Subcutaneous abdominal adipose tissue (tissue), 5 donors: ENCODE data around the gene CC2D1A.
"Not testable (repeated sequence)": the region's sequence is repeated elsewhere in the genome, so short reads cannot be mapped to it uniquely, and the experiment has no call there.

ENCODE experiments used
- H3K27ac ChIP-seq: one replicate; pipeline ENCODE4 v1.7.0; 2013; ENCODE audit warnings: low read depth, mild to moderate bottlenecking, inconsistent platforms, low read length, moderate library complexity
- H3K27me3 ChIP-seq, 5 donors: one replicate each; pipeline ENCODE4 v1.7.0; 2013; ENCODE audit warnings: low read length in 5 of 5, inconsistent platforms in 1 of 5; ENCODE audit not compliant: control insufficient read depth in 5 of 5, insufficient read depth in 4 of 5
- H3K36me3 ChIP-seq, 5 donors: one replicate each; pipeline ENCODE4 v1.7.0; 2013; ENCODE audit warnings: low read length in 5 of 5; ENCODE audit not compliant: control insufficient read depth in 5 of 5, insufficient read depth in 5 of 5
- H3K4me1 ChIP-seq, 5 donors: one replicate each; pipeline ENCODE4 v1.7.0; 2013; ENCODE audit warnings: low read length in 5 of 5, mild to moderate bottlenecking in 3 of 5, moderate library complexity in 1 of 5; ENCODE audit not compliant: control insufficient read depth in 5 of 5, insufficient read depth in 5 of 5
- H3K4me3 ChIP-seq, 5 donors: one replicate each; pipeline ENCODE4 v1.7.0; 2013; ENCODE audit warnings: low read length in 5 of 5, low read depth in 1 of 5
- H3K9ac ChIP-seq, 5 donors: one replicate each; pipeline ENCODE4 v1.7.0; 2013; ENCODE audit warnings: low read length in 5 of 5, mild to moderate bottlenecking in 4 of 5, moderate library complexity in 3 of 5
- H3K9me3 ChIP-seq, 5 donors: one replicate each; pipeline ENCODE4 v1.7.0; 2013; ENCODE audit warnings: low read length in 5 of 5; ENCODE audit not compliant: control insufficient read depth in 5 of 5
- donor health status: healthy.
- donor health status: healthy.
- donor health status: healthy.
- donor health status: healthy.
- donor health status: healthy.

Gene CC2D1A

DNA sequence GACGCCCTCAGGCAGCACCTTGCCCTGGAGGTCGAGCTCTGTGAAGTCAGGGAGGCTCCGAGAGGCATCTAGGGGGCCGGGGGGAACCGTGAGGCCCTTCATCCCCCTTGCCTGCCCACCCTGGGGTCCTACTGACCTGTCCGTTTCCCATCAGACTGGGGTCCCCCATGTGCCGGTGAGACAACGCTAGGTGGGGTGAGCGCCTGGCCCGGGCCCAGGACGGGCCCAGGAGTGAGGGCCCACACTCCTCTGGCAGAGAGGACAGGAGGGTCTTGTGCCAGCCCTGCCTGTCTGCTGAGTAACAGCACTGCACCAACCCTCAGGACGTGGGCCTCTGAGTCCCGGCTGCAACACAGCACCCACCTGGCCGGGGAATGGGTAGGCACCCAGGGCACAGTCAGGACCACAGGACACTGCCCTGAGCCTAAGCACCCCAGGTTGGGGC, 60.7 kb downstream of the CC2D1A start:
- no peak overlapping the region for H3K4me3 ChIP-seq
- H3K9me3 ChIP-seq: no peaks in the 10 kb centered on the region
- H3K9ac ChIP-seq: no peak overlapping the region
- H3K27me3 ChIP-seq: no peaks in the 10 kb centered on the region
- H3K36me3 ChIP-seq: peaks cover 0 to 79% (median 57%) of the 10 kb centered on the region in 5 donors
- peaks cover 0 to 4% (median 0%) of the 10 kb centered on the region in 5 donors for H3K4me1 ChIP-seq
- no peak overlapping the region for H3K27ac ChIP-seq

DNA sequence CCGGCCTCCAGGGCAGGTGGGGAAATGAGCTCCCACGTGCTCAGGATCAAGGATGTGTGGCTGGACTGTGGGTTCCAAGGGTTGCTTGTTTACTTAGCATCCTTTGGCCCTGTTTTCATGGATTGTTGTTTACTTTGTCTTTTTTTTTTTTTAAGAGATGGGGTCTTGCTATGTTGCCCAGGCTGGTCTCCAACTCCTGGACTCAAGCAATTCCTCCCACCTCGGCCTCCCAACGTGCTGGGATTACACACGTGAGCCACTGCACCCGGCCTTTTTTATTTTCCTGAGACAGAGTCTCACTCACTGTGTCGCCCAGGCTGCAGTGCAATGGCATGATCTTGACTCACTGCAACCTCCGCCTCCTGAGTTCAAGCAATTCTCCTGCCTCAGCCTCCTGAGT, 61.2 kb downstream of the CC2D1A start:
- not testable (repeated sequence) for H3K4me1 ChIP-seq, H3K9me3 ChIP-seq, H3K27ac ChIP-seq, H3K9ac ChIP-seq, H3K4me3 ChIP-seq, H3K27me3 ChIP-seq
- H3K36me3 ChIP-seq: peaks cover 0 to 77% (median 57%) of the 10 kb centered on the region in 5 donors

DNA sequence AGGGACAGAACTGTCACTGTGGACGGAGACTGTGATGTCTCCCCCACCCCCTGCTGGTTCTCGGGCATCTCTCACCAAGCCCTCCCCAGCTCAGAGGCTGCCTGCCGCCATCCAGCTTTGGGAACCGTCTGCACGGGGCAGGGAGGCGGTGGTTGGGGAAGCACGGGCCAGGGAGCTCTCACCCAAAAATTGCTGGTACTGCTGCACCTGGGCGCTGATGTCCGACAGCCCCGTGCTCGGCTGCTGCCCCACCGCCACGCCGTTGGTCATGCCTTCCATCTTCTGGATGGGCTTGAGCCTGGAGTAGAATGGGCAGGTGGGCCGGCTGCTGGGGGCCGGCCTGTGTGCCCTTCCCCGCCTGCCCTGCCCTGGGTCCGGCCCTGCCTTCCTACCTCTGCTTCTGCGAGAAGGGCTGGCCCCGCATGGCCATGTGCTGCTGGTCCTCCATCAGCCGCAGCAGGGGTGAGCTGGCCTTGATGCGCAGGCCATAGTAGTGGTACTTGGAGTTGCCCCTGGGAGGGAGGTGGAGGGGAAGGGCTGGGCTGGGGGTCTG, 62.5 kb downstream of the CC2D1A start:
- H3K4me1 ChIP-seq: no peaks in the 10 kb centered on the region
- no peak overlapping the region for H3K9ac ChIP-seq
- no peak overlapping the region for H3K27ac ChIP-seq
- no peak overlapping the region for H3K4me3 ChIP-seq
- peaks cover 0 to 83% (median 68%) of the 10 kb centered on the region in 5 donors for H3K36me3 ChIP-seq
- no peaks in the 10 kb centered on the region for H3K27me3 ChIP-seq
- H3K9me3 ChIP-seq: no peaks in the 10 kb centered on the region

DNA sequence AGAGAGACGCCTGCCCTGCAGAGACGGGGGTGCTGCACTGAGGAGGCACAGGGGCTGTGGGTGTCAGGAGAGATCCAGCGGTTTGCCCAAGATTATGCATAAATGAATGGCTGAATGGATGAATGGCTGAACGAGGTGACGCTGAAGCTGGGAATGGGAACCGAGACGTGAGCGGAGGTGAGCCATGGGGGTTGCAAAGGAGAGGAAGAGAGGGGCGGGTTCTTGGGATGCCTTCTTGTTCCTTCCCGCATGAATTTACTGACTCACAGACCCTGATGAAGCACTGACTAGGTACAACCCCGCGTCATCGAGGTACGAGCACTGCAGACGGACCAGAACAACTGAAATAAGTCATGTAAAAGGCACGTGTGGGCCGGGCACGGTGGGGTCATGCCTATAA, 63.0 kb downstream of the CC2D1A start:
- Histone ChIP-seq H3K9ac (no peak overlapping the region), H3K4me3 (no peak overlapping the region), H3K27me3 (no peaks in the 10 kb centered on the region), H3K36me3 (peaks cover 0 to 88% (median 70%) of the 10 kb centered on the region in 5 donors), H3K27ac (no peak overlapping the region), H3K9me3 (no peaks in the 10 kb centered on the region), H3K4me1 (no peaks in the 10 kb centered on the region)

DNA sequence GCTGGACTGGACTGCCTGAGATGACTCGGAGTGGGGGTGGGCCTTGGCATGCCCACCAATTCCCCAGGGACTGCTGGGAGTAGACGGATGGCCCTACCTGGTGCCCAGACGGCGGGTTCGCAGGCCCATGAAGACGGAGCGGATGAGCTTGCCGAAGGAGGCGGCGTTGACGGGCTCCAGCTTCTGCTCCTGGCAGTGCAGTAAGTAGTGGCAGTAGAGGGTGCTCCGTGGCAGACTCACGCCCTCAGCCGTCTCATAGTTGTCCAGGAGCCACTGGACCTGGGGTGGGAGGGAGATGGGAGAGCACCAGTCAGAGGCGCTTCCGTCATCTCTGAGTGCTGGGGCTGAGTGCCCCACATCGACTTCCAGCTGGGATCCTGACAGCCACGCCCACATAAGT, 63.9 kb downstream of the CC2D1A start:
- H3K27ac ChIP-seq: no peak overlapping the region
- peaks cover 0 to 88% (median 71%) of the 10 kb centered on the region in 5 donors for H3K36me3 ChIP-seq

DNA sequence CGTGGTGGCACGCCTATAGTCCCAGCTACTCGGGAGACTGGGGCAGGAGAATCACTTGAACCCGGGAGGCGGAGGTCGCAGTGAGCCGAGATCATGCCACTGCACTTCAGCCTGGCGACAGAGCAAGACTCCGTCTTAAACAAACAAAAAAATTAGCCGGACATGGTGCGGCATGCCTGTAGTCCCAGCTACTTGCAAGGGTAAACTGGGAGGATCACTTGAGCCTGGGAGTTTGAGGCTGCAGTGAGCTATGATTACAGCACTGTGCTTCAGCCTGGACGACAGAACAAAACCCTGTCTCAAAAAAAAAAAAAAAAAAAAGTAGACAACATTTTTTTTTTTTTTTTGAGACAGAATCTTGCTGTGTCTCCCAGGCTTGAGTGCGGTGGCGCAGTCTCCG, 65.9 kb downstream of the CC2D1A start:
- H3K9ac ChIP-seq, H3K27ac ChIP-seq, H3K4me1 ChIP-seq, H3K9me3 ChIP-seq, H3K27me3 ChIP-seq, H3K4me3 ChIP-seq: not testable (repeated sequence)
- H3K36me3 ChIP-seq: peaks cover 0 to 84% (median 64%) of the 10 kb centered on the region in 5 donors

More for the DNA sequence above, 63.9 kb downstream of the CC2D1A start:
- no peaks in the 10 kb centered on the region for H3K27me3 ChIP-seq
- H3K9ac ChIP-seq: no peak overlapping the region
- no peaks in the 10 kb centered on the region for H3K9me3 ChIP-seq
- no peaks in the 10 kb centered on the region for H3K4me1 ChIP-seq
- no peak overlapping the region for H3K4me3 ChIP-seq

DNA sequence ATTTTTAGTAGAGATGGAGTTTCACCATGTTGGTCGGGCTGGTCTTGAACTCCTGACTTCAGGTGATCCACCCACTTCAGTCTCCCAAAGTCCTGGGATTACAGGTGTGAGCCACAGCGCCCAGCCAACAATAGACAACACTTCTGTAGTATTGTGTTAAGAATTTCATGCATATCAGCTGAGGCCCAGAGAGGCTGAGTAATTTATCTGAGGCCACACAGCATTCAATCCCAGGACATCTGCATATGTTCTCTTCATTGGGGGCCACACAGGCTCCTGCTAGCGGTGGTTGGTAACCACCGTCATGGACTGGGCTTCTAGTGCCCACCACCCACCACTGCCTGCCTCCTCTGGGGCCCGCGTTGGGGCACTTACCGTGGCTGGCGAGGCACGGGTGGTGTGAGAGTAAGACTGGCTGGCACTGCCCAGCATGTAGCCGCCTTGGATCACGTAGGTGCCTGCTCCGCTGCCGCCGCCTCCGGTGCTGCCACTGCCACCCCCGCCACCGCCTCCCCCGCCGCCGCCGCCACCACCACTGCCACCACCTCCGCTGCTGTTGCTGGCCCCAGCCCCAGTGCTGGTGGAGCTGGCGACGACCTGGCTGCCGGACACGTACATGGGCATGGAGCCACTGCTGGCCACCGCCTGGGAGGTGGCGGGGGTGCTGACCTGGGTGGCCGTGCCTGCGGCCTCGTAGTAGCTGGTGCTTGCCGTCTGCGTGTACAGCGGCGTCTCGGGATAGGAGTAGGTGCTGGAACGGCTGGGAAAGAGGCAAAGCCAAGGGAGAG, 66.6 kb downstream of the CC2D1A start:
- Histone ChIP-seq H3K9me3 (no peaks in the 10 kb centered on the region), H3K9ac (no peak overlapping the region), H3K27ac (no peak overlapping the region), H3K27me3 (no peaks in the 10 kb centered on the region), H3K36me3 (peaks cover 0 to 77% (median 58%) of the 10 kb centered on the region in 5 donors), H3K4me3 (no peak overlapping the region), H3K4me1 (no peaks in the 10 kb centered on the region)

DNA sequence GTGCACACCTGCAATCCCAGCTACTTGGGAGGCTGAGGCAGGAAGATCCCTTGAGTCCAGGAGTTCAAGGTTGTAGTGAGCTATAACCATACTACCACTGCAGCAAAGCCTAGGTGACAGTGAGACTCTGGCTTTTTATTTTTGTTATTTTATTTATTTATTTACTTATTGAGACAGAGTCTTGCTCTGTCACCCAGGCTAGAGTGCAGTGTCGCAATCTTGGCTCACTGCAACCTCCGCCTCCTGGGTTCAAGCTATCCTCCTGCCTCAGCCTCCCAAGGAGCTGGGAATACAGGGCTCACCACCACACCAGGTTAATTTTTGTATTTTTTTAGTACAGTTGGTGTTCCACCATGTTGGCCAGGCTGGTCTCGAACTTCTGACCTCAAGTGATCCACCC, 67.5 kb downstream of the CC2D1A start:
- H3K27me3 ChIP-seq, H3K4me1 ChIP-seq, H3K9me3 ChIP-seq, H3K27ac ChIP-seq, H3K4me3 ChIP-seq, H3K9ac ChIP-seq: not testable (repeated sequence)
- H3K36me3 ChIP-seq: peaks cover 0 to 68% (median 49%) of the 10 kb centered on the region in 5 donors

DNA sequence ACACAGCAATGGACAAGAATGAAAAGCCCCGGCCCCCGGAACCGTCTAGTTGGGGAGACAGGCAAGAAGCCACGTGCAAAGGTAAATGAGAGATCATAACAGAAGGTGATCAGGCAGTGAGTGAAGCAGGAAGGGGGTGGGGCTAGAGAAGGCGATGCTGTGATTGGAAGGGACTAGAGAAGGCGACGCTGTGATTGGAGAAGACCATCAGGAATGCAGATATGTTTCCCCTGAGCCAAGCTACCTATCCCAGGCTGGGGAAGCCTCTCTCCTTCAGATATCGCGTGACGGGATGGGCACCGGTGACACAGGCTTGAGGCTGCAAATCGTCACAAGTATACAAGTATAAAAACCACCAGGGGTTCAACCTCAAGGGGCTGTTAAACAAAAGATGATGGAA, 68.1 kb downstream of the CC2D1A start:
- Histone ChIP-seq H3K36me3 (peaks cover 0 to 62% (median 43%) of the 10 kb centered on the region in 5 donors), H3K4me1 (peaks cover 0 to 9% (median 7%) of the 10 kb centered on the region in 5 donors), H3K27ac (no peak overlapping the region), H3K4me3 (no peak overlapping the region), H3K27me3 (no peaks in the 10 kb centered on the region), H3K9me3 (no peaks in the 10 kb centered on the region), H3K9ac (no peak overlapping the region)

DNA sequence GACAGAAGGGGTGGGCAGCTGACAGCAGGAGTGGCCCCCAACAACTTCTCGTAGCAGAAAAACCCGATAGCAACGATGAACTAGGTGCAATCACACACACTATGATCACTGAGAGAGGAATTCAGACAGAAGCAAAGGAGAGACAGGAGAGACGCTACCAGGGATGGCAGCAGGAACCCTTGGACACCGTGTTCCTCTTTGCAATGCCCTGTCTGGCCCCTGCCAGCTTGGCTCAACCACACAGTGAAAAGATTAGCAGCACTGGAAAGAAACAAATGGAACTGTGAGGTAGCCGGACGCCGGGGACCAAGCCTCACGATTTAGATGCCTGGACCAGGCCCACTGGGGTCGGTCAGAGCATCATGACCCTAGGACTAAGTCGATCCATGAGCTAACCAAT, 69.9 kb downstream of the CC2D1A start:
- Histone ChIP-seq H3K4me1 (peaks cover 0 to 19% (median 15%) of the 10 kb centered on the region in 5 donors), H3K36me3 (peaks cover 0 to 57% (median 37%) of the 10 kb centered on the region in 5 donors), H3K27ac (no peak overlapping the region), H3K9ac (no peak overlapping the region), H3K9me3 (no peaks in the 10 kb centered on the region), H3K27me3 (peaks cover 0 to 3% (median 0%) of the 10 kb centered on the region in 5 donors), H3K4me3 (no peak overlapping the region)
